HG03558 (cell line): ENCODE results near the gene SUN3.
A peak's percentile ranks its signal among the peaks of the same experiment; 100 is the strongest.
"Not testable (repeated sequence)": the region's sequence is repeated elsewhere in the genome, so short reads cannot be mapped to it uniquely, and the experiment has no call there.

ENCODE experiments used
- ATAC-seq: cut with Tn5 transposase; IDR thresholded peaks from one replicate; pipeline ENCODE4 v1.9.1; 2021; ENCODE audit warnings: moderate number of reproducible peaks; ENCODE audit not compliant: unreplicated experiment; ENCODE audit errors: extremely low read depth

Gene SUN3

GRCh38 chr7:48033922-48034321 lies 5.0 kb upstream of the SUN3 start:
- ATAC-seq = no peak

GRCh38 chr7:48031111-48031510 lies 2.2 kb upstream of the SUN3 start:
- ATAC-seq = no peak

GRCh38 chr7:48025624-48026023 lies 3.3 kb downstream of the SUN3 start:
- ATAC-seq = no peak

- no peak for ATAC-seq
Observed at GRCh38 chr7:48017674-48018073, 11.2 kb downstream of the SUN3 start.

DNA sequence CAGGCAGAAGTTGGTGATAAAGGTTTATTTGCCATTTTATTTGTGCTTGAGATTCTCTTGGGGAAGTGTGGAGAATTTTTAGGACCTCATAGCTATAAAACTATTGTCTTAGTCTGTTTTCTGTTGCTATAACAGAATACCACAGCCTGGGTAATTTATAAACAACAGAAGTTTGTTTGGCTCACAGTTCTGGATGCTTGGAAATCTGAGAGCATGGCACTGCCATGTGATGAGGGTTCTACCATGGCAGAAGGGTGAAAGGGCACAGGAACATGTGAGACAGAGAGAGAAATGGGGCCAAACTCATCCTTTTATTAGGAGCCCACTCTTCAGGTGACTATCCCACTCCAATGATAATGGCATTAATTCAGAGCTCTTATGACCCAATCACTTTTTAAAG lies 12.3 kb downstream of the SUN3 start:
- no peak for ATAC-seq

DNA sequence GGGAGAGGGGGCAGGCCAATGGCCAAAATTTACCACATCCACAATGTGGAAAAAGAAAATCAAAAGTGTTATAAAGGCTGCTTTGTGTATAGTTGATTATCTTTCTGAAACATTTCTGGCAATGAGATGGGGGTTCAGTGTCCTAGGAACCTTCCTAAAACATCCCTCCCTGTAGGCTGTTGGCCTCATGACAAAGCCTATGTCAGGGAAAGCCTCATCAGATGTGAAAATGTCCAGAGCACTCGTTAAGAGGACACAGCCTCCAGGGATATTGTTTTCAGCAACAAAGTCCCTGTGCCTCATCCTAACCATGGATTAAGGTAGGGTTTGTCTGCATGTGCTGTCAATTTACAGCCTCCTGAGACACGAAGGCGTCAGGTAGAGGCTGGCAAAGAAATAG lies 17.0 kb downstream of the SUN3 start:
- ATAC-seq = no peak

DNA sequence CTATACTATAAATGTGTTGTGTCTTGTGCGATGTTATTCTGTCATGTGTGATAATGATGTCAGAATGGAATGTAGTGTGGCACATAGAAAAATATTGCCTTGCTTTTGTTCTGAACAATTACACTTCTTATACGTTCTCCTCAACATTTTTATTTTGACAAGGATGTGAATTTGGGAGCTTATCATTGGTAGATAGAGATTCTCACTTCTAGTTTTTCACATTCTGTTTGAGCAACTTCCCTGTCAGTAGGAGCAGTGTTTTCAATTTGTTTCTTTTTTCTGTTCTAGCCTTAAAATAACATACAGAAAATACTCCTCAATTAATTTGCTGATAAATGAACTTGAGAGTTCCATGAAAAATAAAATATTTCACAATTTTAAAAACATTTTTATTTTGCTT lies 17.6 kb downstream of the SUN3 start:
- no peak for ATAC-seq

- ATAC-seq = no peak
Observed at GRCh38 chr7:48009954-48010353, 19.0 kb downstream of the SUN3 start.

DNA sequence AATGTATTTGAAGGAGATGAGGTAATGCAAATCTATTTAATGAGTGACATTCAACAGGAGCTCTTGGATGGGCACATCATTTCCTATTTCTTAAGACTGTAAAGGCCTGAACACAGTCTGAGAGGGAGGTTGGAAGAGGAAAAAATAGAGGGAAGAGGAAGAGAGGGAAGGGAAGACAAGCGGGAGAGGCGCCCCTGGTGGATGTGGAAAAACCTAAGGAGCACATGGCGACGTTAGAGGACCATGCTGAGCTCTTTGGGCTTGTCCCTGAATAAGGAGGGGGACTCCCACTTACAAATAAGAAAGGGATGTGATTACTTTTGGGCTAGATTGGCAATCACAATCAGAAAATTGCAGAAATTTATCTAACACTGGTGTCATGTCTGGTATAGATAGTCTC lies 19.6 kb downstream of the SUN3 start:
- ATAC-seq = no peak

DNA sequence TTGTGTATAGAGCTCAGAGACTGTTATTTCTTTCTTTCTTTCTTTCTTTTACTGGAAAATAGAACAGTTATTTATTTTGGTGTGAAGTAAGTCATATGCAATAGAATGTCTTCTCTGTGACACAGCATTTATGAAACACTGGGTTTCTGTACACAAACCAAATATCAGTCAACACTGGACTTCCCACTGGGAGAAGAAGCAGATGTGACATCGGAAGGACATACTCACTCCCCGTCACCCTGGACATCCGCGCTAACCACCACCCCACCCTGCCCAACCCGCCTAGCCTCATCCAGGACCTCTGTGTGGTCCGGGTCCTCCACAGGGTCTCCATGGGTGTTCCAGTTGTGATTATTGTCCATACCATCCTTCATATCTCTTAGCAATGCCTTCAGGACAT lies 22.0 kb downstream of the SUN3 start:
- ATAC-seq = no peak

GRCh38 chr7:48004638-48005037 lies 24.3 kb downstream of the SUN3 start:
- no peak for ATAC-seq

DNA sequence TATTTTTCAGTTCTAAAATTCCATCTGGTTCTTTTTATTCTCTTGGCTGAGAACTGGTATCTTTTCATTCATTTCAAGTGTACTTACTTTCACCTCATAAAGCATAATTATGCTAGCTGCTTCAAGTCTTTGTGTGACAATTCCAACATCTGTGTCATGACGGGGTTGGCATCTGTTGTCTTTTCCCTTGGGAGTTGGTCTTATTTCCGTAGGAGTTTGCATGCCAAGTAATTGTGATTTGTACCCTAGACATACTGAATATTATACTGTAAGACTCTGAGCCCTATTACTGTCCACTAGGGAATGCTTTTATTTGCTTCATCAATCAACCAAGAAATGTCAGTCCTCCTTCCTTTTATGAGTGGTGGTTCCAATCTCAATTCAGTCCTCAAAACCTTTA lies 24.9 kb downstream of the SUN3 start:
- ATAC-seq = no peak

DNA sequence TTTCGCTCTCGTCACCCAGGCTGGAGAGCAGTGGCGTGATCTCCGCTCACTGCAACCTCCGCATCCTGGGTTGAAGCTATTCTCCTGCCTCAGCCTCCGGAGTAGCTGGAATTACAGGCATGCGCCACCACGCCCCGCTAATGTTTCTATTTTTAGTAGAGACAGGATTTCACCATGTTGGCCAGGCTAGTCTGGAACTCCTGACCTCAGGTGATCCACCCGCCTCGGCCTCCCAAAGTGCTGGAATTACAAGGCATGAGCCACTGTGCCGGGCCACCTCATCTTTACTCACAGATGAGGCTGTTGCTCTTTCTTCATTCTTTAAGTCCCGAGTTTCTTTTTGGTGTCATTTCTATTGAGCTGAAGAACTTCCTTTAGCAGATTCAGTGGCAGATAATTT lies 28.7 kb downstream of the SUN3 start:
- not testable (repeated sequence) for ATAC-seq

DNA sequence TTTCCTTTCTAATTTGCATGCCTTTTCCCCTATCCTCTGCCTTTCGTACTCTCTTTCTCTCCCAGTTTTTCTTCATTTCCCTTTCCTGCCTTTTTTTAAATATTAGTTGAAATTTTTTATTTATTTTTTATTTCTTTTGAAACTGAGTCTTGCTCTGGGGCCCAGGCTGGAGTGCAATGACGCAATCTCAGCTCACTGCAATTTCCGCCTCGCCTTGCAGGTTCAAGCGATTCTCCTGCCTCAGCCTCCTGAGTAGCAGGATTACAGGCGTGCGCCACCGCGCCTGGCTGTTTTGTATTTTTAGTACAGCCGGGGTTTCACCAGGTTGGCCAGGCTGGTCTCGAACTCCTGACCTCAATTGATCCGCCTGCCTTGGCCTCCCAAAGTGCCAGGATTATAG lies 29.5 kb downstream of the SUN3 start:
- ATAC-seq = no peak

- no peak for ATAC-seq
Observed at GRCh38 chr7:47992446-47992845, 36.5 kb downstream of the SUN3 start.

DNA sequence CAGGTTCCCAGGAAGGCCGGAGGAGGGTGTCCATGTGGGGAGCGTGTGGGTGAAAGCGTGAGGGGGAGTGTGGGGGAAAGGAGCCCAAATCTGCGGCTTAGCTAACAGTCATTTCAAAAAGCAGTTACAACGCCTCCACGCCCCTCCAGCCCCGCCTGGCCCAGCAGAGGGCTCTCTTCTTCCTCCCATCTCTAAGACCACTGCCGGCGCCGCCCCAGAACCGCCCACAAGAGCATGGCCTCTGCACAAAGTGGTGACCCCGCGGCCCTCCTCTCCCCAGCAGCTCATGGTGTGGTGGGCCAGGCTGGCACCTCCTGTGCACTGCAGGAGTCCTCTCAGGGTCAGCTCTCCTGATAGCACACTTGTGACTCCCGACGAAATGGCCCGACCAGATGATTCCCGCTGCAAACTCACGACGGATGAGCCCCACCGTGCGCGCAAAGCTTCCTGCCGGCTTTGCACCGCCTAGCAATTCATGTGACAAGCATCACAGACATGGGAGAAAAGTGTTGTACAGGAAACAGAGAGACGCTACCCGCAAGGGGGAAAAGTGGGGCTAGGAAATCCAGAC lies 37.1 kb downstream of the SUN3 start:
- peak; percentile 86 for ATAC-seq

DNA sequence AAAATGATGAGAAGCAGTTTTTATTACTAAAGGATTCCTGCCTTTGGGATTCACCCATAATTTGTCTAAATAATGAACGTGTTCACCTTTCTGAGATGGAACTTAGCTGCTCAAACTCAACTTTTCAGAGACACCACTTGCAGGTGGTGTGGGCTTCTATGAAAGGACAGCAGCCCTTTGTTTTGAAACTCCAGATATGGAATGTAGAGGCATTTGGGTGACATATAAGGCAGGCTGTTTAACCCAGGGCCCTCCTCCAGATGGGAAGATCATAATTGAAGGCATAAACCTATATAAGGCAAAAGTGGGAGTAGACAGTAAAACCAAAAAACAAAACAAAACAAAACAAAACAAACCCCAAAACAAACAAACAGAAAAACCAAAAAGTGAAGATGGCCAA lies 37.6 kb downstream of the SUN3 start:
- no peak for ATAC-seq

GRCh38 chr7:47990592-47990991 lies 38.3 kb downstream of the SUN3 start:
- ATAC-seq = no peak

DNA sequence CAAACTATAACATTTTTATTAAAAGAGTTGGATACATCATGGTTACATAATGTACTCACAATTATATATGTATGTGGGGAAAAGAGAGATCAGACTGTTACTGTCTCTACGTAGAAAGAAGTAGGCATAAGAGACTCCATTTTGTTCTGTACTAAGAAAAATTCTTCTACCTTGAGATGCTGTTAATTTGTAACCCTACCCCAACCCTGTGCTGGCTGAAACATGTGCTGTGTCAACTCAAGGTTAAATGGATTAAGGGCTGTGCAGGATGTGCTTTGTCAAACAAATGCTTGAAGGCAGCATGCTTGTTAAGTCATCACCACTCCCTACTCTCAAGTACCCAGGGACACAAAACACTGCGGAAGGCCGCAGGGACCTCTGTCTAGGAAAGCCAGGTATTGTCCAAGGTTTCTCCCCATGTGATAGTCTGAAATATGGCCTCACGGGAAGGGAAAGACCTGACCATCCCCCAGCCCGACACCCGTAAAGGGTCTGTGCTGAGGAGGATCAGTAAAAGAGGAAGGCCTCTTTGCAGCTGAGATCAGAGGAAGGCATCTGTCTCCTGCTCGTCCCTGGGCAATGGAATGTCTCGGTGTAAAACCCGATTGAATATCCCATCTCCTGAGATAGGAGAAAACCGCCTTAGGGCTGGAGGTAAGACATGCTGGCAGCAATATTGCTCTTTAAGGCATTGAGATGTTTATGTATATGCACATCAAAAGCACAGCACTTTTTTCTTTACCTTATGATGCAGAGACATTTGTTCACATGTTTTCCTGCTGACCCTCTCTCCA lies 39.1 kb downstream of the SUN3 start:
- ATAC-seq = not testable (repeated sequence)

DNA sequence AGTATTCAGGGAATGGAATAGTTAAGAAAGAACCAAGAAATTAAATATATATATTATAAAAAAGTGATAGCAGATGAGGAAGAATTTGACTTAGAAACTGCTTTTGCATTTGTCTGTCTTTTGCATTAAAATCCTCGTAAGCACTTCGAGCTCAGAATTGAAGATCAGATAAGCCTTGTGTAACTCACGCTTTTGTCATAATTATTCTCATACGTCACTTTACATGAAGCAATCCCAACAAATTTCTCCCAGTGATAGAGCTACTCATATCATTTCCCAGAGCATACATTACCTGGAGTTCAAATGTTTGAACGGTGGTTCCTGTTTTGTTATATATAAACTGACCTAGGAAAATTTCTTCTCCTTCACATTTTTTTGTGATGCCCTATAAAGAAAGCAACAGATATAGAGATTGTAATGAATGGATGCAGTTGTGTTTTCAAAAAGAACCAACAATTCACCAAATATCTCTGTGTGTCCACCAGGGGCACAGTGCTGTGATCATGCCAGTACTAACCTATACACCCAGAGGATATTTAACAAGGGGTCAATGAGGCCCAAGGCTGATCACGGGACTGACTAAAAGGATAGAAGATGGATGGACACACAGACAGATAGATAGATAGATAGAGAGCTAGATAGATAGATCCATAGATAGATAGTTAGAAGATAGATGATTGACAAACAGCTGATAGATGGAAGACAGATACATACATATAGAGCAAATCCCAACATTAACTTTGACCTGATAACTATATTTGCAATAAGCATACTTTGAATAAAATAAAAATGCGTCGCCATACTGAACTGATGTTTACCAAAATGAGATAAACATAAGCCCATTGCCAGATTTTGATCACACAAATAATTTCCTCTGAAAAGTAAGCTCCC lies 40.2 kb downstream of the SUN3 start:
- no peak for ATAC-seq

GRCh38 chr7:47982610-47983009 lies 46.3 kb downstream of the SUN3 start:
- ATAC-seq = no peak
